AG10803 (cell line): ENCODE results near the gene PANK1.

Experiments used
- DNase-seq: peaks from one replicate; pipeline ENCODE4 v3.0.0; 2010; ENCODE audit warnings: low read depth
- H3K4me3 ChIP-seq: 2 replicates; pipeline ENCODE4 v1.5.1; 2011; ENCODE audit warnings: mild to moderate bottlenecking, low read length, control low read depth
- CTCF ChIP-seq: conservative IDR thresholded peaks from 2 replicates; pipeline ENCODE4 v1.5.1; 2011; ENCODE audit warnings: mild to moderate bottlenecking, low read length, control low read depth, inconsistent platforms

PANK1 gene

GRCh38 chr10:89604200-89604599 lies 40.8 kb downstream of the PANK1 start:
- TF ChIP-seq CTCF = no peak
- DNase-seq = no peak
- H3K4me3 ChIP-seq = no peak overlapping the region

GRCh38 chr10:89602919-89603318 lies 42.1 kb downstream of the PANK1 start:
- H3K4me3 ChIP-seq = no peak overlapping the region
- TF ChIP-seq CTCF = no peak
- DNase-seq = no peak

DNA sequence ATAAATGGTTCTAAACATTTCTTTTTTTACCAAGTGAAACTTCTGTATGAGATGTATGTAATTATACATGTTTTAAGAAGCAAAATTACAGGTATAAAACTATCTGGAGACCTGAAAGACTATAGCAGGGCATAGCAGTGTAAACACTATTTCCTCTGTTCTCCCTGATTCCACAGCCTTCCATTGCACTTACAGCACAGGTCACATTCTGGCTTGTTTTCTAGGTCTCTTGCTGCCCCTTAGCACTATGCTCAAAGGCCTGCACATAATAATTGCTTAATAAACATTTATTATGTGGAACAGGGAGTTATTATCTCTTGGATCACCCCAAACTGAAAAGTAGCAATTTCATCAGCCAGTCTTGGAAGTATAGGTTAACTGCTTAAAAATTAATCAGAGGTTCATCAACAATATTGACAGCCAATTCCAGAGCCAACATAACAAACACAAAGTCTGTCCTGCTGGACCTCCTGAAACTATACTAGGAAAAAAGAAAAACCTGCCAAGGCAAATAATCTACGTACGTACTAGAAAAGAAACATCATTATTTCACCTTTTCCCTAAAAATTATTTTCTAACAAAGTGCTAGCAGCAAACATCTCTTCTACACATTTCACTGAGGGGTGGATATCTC lies 43.2 kb downstream of the PANK1 start:
- no peak for TF ChIP-seq CTCF
- no peak for DNase-seq
- no peak overlapping the region for H3K4me3 ChIP-seq

- H3K4me3 ChIP-seq = no peak overlapping the region
- peak; percentile 5 for DNase-seq
- TF ChIP-seq CTCF = no peak
Measured at GRCh38 chr10:89600041-89600440, 45.0 kb downstream of the PANK1 start.

DNA sequence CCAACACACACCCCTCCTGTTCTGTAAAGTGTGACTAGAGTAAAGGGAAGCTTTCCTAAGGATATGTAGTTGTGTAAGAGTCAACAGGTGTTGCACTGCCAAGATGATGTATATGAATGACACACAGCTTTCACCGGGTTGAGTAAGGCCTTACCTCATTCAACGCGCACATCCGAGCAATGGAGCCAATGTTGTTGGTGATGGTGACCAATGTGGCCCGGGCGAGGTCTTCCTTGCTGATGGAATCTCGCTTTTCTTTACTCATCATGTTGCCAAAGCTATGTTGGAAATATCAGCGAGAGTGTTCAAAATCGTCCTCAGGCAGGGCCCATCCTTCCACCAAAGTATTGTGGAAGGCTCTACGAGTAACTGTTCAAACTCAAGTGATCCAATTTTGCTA lies 52.0 kb downstream of the PANK1 start:
- no peak for TF ChIP-seq CTCF
- H3K4me3 ChIP-seq = no peak overlapping the region
- DNase-seq = no peak

DNA sequence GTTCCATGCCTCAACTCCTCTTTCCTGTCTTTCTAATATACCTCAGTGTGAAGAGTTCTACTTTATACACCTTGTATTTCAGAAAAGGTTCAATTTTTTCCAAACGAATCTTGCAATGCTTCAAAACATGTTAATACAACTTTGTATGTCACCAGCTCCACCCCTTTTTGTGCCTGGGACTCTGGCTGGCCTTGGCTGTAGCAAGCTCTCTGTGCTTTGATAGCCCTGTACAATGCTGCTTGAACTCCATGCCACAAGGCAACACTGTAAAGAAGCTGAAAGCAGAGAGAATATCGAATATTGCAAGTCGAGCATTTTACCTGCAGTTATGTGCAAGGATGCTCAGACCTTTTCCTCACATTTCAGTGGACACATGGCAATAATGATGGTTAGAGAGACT lies 52.5 kb downstream of the PANK1 start:
- no peak for TF ChIP-seq CTCF
- DNase-seq = no peak
- no peak overlapping the region for H3K4me3 ChIP-seq

DNA sequence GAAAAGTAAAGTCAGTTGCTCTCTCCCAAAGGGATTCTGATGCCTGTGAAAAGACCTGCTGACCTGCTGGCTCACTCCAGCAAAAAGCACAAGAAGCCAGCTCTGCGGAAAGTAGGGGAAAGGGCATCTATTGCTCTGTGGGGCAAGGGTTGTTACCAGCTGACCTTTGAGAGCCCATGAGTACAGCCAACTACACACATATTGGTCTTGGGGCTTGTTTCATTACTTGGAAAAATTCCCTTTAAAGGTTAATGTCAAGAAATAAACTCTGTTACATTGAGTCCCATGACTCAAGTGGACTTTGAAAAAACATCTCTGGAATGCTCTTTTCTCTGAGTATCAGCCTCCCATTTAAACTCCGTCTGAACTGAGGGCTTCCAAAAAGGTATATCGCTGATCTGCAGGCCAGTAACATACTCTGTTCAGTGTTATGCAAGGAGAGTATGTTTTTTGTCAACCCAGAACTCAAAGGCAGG lies 53.2 kb downstream of the PANK1 start:
- DNase-seq = peak; percentile 3
- H3K4me3 ChIP-seq = no peak overlapping the region
- TF ChIP-seq CTCF = no peak
